ENCODE data around the gene KCNH4. TPM values are rescaled to one million over a fixed set of nuclear protein-coding genes. Genes with fewer than 3 reads are reported as not detected.

Gene KCNH4
- total and polyA plus RNA-seq, 8 donors, result not detected

GRCh38 chr17:42184713-42185620 lies 4.0 kb upstream of the KCNH4 start, which contains the start of gene HCRT:
Gene HCRT (minus strand): TSS chr17:42185452. CDS start chr17:42185365, 87 bp downstream.
- intact Hi-C loops (cut with DNase I; ENCODE audit: low total_unique reads), result no loop called here
- TF ChIP-seq POLR2A (IDR thresholded peaks at IDR 0.05) (no peak), POLR2AphosphoS5 (IDR thresholded peaks at IDR 0.05) (no peak), EP300 (IDR thresholded peaks at IDR 0.05) (no peak), CTCF (IDR thresholded peaks at IDR 0.05) (no peak)
- H3K4me1 ChIP-seq, result peaks cover 21 to 39% (median 35%) of the 10 kb centered on the region in 4 donors
- no peak for DNase-seq
- 70 to 80% (median 77%) methylated on average over 9 to 11 of the region's 11 CpGs for WGBS, 5 donors
- peak within 1 kb of the TSS; percentile 36 to 84 (median 80) for H3K27ac ChIP-seq
- peak within 1 kb of the TSS; percentile 49 to 63 (median 54) for H3K4me3 ChIP-seq
- H3K27me3 ChIP-seq, result peaks cover 12 to 28% (median 21%) of the 10 kb centered on the region in 3 donors
- H3K36me3 ChIP-seq, result peaks cover 0 to 8% (median 4%) of the 10 kb centered on the region in 4 donors
- H3K9me3 ChIP-seq, result no peaks in the 10 kb centered on the region

DNA sequence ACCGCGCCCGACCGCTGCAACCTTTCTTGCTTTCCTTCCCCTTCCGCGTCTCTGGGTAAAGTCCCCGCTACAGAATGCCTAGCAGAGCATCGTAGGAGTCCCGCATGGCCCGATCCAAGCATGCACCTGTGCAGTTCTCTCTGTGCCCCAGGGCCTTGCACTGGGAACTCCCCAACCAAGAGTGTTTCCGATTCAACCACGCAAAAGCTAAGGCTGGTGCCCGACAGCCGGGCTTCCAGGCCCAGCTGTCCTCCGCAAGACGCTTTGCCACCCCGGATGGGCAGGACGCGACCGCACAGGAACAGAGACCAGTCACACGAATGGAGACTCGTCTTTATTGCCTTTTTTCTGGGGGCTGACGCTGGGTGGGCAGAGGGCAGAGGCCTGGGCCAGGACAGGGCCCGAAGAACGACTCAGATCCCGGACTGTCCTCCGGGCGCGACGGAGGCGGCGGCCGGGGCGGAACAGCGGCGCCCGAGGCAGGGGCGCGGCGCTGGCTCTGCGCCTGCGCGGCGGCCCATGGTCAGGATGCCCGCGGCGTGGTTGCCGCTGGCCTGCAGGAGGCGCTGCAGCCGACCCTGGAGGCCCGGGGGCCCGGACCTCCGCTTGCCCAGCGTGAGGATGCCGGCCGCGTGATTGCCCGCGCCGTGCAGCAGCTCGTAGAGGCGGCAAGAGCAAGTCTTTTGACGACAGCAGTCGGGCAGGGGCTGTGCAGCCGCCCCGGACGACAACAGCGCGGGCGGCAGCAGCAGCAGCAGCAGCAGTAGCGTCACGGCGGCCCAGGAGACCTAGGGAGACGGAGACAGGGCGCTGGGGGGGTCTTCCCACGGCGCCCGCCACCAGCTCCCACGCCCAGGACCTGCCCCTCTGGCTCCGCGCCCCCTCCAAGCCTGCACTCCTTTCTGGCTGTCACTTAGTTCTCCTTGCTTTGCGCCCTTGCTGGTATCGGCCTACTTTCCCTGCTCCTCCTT lies 3.1 kb upstream of the KCNH4 start:
- peaks cover 21 to 40% (median 35%) of the 10 kb centered on the region in 4 donors for H3K4me1 ChIP-seq
- peak overlapping the region; percentile 49 to 63 (median 54) for H3K4me3 ChIP-seq
- DNase-seq, result peak; percentile 77 to 93
- H3K36me3 ChIP-seq, result no peaks in the 10 kb centered on the region
- H3K27ac ChIP-seq, result peak overlapping the region; percentile 73 to 84 (median 80)
- TF ChIP-seq CTCF (IDR thresholded peaks at IDR 0.05) (peak in 5 of 7 experiments; percentile 10 to 93 (median 76)), POLR2A (IDR thresholded peaks at IDR 0.05) (no peak), POLR2AphosphoS5 (IDR thresholded peaks at IDR 0.05) (peak in 2 of 3 donors; percentile 34 to 41), EP300 (IDR thresholded peaks at IDR 0.05) (no peak)
- 4 to 8% (median 5%) methylated on average over 35 to 83 of the region's 83 CpGs for WGBS, 5 donors
- no peaks in the 10 kb centered on the region for H3K9me3 ChIP-seq
- intact Hi-C loops (cut with DNase I; ENCODE audit: low total_unique reads), result no loop called here
- peaks cover 12 to 37% (median 23%) of the 10 kb centered on the region in 3 donors for H3K27me3 ChIP-seq

DNA sequence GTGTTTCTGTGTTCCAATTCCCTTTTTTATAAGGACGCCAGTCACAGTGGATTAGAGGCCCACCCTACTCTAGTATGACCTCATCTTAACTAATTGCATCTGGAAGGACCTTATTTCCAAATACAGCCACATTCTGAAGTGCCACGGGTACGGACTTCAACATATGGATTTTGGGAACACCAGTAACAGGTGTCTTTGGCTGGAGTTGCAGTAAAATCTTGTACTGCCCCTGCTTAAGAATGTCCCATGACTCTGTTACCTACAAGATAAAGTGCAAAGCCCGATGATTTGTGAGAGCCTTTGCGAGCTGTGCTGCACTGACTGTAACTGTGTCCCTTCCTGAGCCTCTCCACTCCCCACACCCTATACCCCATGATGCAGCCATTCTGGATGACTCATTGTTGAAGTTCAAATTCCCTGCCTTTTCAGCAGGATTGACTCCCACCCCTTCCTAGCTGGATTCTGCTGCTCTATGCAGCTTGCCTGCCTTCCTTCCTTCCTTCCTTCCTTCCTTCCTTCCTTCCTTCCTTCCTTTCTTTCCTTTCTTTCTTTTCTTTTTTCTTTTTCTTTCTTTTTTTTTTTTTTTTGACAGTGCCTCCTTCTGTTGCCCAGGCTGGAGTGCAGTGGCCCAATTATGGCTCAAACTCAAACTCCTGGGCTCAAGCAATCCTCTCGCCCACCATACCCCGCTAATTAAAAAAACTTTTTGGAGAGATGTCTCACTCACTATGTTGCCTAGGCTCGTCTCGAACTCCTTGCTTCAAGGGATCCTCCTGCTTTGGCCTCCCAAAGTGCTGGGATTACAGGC lies 2.2 kb upstream of the KCNH4 start:
- DNase-seq, result peak in 1 of 2 donors; percentile 52
- intact Hi-C loops (cut with DNase I; ENCODE audit: low total_unique reads), result no loop called here
- peaks cover 21 to 40% (median 38%) of the 10 kb centered on the region in 4 donors for H3K4me1 ChIP-seq
- peaks cover 12 to 43% (median 23%) of the 10 kb centered on the region in 3 donors for H3K27me3 ChIP-seq
- TF ChIP-seq POLR2AphosphoS5 (IDR thresholded peaks at IDR 0.05) (no peak), CTCF (IDR thresholded peaks at IDR 0.05) (no peak), POLR2A (IDR thresholded peaks at IDR 0.05) (no peak), EP300 (IDR thresholded peaks at IDR 0.05) (no peak)
- 65 to 75% (median 72%) methylated on average over 9 of the region's 9 CpGs for WGBS, 5 donors
- peak overlapping the region in 4 of 5 donors; percentile 74 to 84 (median 81) for H3K27ac ChIP-seq
- H3K36me3 ChIP-seq, result no peaks in the 10 kb centered on the region
- no peaks in the 10 kb centered on the region for H3K9me3 ChIP-seq
- H3K4me3 ChIP-seq, result peak overlapping the region; percentile 49 to 63 (median 54)
